ENCODE results near the gene ARL11.

Gene ARL11

GRCh38 chr13:49627831-49628652 is at the start of gene ARL11:
Gene ARL11, plus strand, starts transcription at chr13:49628507. Its CDS starts 1,941 bp downstream, at chr13:49630448.
- H3K27ac ChIP-seq: no peak within 1 kb of the TSS
- DNase-seq (ENCODE audit: low spot score): peak; percentile 8
- CTCF ChIA-PET: interaction anchor here (0.6 to 0.9 kb wide), 3 partner anchors 9 to 1567 kb away, joined by 3 read pairs; no protein-coding TSS in a partner anchor
- POLR2A ChIA-PET (ENCODE audit: low non-redundant PET): no interaction called here
- TF ChIP-seq CTCF (conservative IDR thresholded peaks at IDR 0.05; ENCODE audit: low read depth): no peak

GRCh38 chr13:49579501-49579900 is 48.8 kb upstream of the ARL11 start:
- no peak for DNase-seq (ENCODE audit: low spot score)
- no peak for TF ChIP-seq CTCF (conservative IDR thresholded peaks at IDR 0.05; ENCODE audit: low read depth)
- POLR2A ChIA-PET (ENCODE audit: low non-redundant PET): no interaction called here
- CTCF ChIA-PET: no interaction called here
- H3K27ac ChIP-seq: no peak overlapping the region

DNA sequence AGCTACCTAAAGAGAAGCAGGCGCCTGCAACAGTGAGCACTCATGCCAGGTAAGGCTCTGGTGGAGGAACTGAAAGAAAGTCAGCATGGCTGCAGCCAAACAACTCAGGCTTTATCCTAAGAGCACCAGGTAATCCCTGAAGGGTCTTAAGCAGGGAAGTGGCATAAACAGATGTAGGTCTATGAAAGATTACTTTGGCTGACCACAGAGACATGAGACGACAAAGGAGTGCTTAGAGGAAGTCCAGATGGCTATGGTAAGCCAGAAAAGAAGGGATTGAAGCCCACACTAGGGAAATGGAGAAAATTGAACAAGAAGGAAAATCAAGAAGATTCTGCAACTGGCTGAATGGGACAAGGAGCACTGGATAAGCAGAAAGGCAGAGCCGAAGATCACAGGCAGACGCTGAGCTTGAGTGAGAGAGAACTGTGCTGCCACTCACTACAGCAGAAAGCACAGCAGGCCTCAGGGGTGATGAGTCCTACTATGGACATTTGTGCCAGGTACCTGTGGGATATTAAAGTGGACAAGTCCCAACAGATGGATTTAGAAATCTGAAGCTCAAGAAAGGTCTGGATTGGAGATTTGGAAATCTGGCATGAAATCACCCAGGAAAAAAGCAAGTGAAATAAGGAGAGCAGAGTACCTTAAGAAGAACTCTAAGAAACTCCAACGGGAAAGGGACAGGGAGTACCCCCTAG is 47.2 kb upstream of the ARL11 start:
- ChIA-PET POLR2A (ENCODE audit: low non-redundant PET) (no interaction called here), CTCF (no interaction called here)
- TF ChIP-seq CTCF (conservative IDR thresholded peaks at IDR 0.05; ENCODE audit: low read depth): no peak
- DNase-seq (ENCODE audit: low spot score): no peak
- no peak overlapping the region for H3K27ac ChIP-seq

DNA sequence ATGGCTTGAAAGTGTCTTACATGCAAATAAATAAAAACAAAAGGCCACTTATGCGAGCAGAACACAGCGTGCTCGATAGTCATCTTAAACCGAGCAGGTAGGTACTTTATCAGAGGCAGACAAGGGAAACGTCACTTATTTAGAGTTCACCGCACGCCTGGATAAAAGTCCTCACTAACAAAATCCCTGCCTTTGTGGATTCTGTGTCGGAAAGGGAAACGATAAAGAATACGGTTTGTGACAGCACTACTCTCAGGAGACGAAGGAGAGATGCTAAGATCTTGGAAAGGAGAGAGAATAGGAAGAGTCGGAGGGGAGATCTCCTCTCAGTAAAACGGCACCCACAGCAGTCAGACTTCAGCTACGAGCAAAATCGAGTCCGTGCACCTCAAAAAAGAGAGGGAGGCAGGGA is 43.5 kb upstream of the ARL11 start:
- TF ChIP-seq CTCF (conservative IDR thresholded peaks at IDR 0.05; ENCODE audit: low read depth): no peak
- no peak for DNase-seq (ENCODE audit: low spot score)
- CTCF ChIA-PET: interaction anchor here (1.3 kb wide), 1 partner anchor 22 kb away, joined by 10 read pairs; no protein-coding TSS in a partner anchor
- POLR2A ChIA-PET (ENCODE audit: low non-redundant PET): no interaction called here
- H3K27ac ChIP-seq: peak overlapping the region; percentile 87

- peak; percentile 84 for DNase-seq (ENCODE audit: low spot score)
- peak within 1 kb of the TSS; percentile 87 for H3K27ac ChIP-seq
- ChIA-PET CTCF (interaction anchor here (0.6 to 1.3 kb wide), 3 partner anchors 9 to 41 kb away, joined by 3 to 10 read pairs (median 3); no protein-coding TSS in a partner anchor), POLR2A (ENCODE audit: low non-redundant PET) (interaction anchor here (1.3 kb wide), 1 partner anchor 12 kb away, joined by 4 read pairs; no protein-coding TSS in a partner anchor)
- no peak for TF ChIP-seq CTCF (conservative IDR thresholded peaks at IDR 0.05; ENCODE audit: low read depth)
Observed at GRCh38 chr13:49585220-49586157, 42.8 kb upstream of the ARL11 start, which contains the start of gene RCBTB1. Gene RCBTB1, minus strand, starts transcription at chr13:49585558. Its CDS starts 18,279 bp downstream, at chr13:49567279.
